Measurements from ENCODE around the gene POTEH.
"Not testable (repeated sequence)": the region's sequence is repeated elsewhere in the genome, so short reads cannot be mapped to it uniquely, and the experiment has no call there.

- TF ChIP-seq CTCF, POLR2A (IDR thresholded peaks at IDR 0.05): not testable (repeated sequence)
Observed at GRCh38 chr22:15714125-15714524, 24.3 kb downstream of the POTEH start.
